Brain microvascular endothelial cell (primary cell): ENCODE measurements around the gene TMEM178B.
A peak's percentile ranks its signal among the peaks of the same experiment; 100 is the strongest.
"Not testable (repeated sequence)": the region's sequence is repeated elsewhere in the genome, so short reads cannot be mapped to it uniquely, and the experiment has no call there.

Source experiments
- DNase-seq: peaks from one replicate; pipeline ENCODE4 v3.0.0-alpha.2; 2020
- H3K27ac ChIP-seq: fragments of 250-450 bp; sonication (Bioruptor Pico); 2 replicates; pipeline ENCODE4 v1.5.1; 2020; ENCODE audit warnings: mild to moderate bottlenecking, moderate library complexity
- H3K27me3 ChIP-seq: fragments of 250-450 bp; sonication (Bioruptor Pico); replicated peaks from 2 replicates; pipeline ENCODE4 v1.5.1; 2020; ENCODE audit warnings: mild to moderate bottlenecking
- H3K36me3 ChIP-seq: fragments of 250-450 bp; sonication (Bioruptor Pico); replicated peaks from 2 replicates; pipeline ENCODE4 v1.5.1; 2020; ENCODE audit warnings: mild to moderate bottlenecking
- H3K4me3 ChIP-seq: 2 replicates; pipeline ENCODE4 v1.5.1; 2011; ENCODE audit warnings: low read depth, mild to moderate bottlenecking, control low read depth, low read length, moderate library complexity
- in situ Hi-C: cut with HindIII; loops from 2 replicates; pipeline ENCODE4 v1.10.0; 2017; ENCODE audit warnings: low sequenced_read_pairs, low pct_ligation_motif_present
- TF ChIP-seq, protein P1 (sequence below): IDR thresholded peaks from 2 replicates; pipeline ENCODE4 v1.5.1; 2011; ENCODE audit warnings: low read depth, mild to moderate bottlenecking, moderate library complexity, low read length, control low read depth, inconsistent platforms; ENCODE audit errors: missing control alignments

The TMEM178B gene

DNA sequence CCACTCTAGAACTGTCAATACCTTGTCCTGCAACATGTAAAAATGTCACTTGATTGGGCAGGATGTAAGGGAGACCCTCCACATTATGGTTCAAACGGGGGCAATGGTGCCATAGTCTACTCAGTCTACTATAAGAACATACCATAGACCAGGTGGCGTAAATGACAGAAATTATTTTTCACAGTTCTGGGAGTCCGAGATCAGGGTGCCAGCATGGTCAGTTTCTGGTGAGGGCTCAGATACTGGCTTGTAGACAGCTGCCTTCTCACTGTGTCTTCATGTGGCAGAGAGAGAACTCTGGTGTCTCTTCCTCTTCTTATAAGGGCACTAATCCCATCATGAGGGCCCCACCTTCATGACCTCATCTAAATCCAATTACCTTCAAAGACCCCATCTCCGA is 18.7 kb upstream of the TMEM178B start:
- Histone ChIP-seq H3K27me3 (no peaks in the 10 kb centered on the region), H3K36me3 (no peaks in the 10 kb centered on the region)
- TF ChIP-seq, protein P1, sequence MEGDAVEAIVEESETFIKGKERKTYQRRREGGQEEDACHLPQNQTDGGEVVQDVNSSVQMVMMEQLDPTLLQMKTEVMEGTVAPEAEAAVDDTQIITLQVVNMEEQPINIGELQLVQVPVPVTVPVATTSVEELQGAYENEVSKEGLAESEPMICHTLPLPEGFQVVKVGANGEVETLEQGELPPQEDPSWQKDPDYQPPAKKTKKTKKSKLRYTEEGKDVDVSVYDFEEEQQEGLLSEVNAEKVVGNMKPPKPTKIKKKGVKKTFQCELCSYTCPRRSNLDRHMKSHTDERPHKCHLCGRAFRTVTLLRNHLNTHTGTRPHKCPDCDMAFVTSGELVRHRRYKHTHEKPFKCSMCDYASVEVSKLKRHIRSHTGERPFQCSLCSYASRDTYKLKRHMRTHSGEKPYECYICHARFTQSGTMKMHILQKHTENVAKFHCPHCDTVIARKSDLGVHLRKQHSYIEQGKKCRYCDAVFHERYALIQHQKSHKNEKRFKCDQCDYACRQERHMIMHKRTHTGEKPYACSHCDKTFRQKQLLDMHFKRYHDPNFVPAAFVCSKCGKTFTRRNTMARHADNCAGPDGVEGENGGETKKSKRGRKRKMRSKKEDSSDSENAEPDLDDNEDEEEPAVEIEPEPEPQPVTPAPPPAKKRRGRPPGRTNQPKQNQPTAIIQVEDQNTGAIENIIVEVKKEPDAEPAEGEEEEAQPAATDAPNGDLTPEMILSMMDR, result no peak

DNA sequence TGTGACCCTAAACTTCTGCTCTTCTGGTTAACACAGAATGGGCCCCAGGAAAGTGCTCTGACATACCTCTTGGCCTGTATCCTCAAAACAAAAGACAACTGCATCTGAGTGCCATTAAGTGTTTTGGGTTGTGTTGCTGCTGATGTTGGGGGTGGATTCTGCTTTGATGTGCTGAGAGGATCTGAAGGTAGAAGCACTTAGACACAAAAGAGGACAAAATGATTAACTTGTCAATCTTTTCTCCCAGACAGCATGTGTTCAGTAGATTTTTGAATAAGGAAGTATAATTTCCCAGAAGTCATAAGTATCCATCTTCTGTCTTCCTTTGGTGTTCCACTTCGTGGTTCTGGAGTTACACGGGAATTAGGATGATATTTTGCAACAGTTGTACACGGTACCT is 16.1 kb upstream of the TMEM178B start:
- no peak overlapping the region for H3K27ac ChIP-seq
- no peak for DNase-seq
- H3K27me3 ChIP-seq, result no peaks in the 10 kb centered on the region
- no peak overlapping the region for H3K4me3 ChIP-seq
- TF ChIP-seq, protein P1, result no peak
- H3K36me3 ChIP-seq, result no peaks in the 10 kb centered on the region
- in situ Hi-C loops, result no loop called here

More for the DNA sequence above, 18.7 kb upstream of the TMEM178B start:
- Histone ChIP-seq H3K4me3 (no peak overlapping the region), H3K27ac (no peak overlapping the region)
- no peak for DNase-seq
- in situ Hi-C loops, result no loop called here

DNA sequence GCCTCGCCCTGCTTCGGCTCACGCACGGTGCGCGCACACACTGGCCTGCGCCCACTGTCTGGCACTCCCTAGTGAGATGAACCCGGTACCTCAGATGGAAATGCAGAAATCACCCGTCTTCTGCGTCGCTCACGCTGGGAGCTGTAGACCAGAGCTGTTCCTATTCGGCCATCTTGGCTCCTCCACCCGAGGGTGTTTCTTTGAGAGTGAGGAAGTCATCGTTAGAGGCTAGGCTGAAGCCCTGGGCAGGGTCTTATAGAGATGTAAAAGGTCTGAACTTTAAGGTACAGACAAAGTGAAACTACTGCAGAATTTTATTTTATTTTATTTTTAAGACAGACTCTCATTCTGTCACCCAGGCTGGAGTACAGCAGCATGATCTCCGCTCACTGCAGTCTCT is 6.0 kb upstream of the TMEM178B start:
- H3K4me3 ChIP-seq, H3K36me3 ChIP-seq, in situ Hi-C loops, H3K27ac ChIP-seq, DNase-seq: not testable (repeated sequence)
- H3K27me3 ChIP-seq, result peaks cover 17% of the 10 kb centered on the region

DNA sequence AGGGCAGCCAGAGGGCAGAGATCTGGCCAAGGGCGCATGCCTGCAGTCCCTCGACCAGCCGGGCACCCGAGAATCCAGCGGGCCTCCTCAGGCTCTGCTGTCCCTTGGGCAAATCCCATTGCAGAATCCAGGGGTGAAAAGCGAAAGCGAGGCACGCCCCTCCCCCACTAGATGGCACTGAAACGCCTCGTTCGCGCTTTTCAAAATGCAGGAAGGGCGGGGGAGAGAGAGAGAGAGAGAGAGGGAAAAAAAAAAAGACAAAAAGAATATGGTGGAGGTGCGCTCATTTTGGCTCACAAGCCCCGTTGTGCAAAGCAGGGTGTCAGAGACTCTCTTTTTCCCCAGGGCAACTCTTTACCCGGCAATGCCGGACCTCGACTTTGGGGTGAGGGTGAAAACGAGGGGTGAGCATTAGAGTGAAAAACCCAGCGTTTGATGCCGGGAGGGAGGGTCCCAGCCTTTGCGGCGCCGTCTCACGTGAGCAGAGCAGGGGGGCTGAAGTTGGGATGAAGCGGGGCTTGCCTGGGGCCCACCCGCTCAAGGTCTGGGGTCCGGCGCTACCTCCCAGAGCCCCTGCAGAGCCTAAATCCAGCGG is 2.5 kb upstream of the TMEM178B start:
- TF ChIP-seq, protein P1, result peak; percentile 29
- peak overlapping the region; percentile 53 for H3K4me3 ChIP-seq
- peaks cover 42% of the 10 kb centered on the region for H3K27me3 ChIP-seq
- in situ Hi-C loops, result no loop called here
- no peaks in the 10 kb centered on the region for H3K36me3 ChIP-seq
- no peak for DNase-seq
- no peak overlapping the region for H3K27ac ChIP-seq

DNA sequence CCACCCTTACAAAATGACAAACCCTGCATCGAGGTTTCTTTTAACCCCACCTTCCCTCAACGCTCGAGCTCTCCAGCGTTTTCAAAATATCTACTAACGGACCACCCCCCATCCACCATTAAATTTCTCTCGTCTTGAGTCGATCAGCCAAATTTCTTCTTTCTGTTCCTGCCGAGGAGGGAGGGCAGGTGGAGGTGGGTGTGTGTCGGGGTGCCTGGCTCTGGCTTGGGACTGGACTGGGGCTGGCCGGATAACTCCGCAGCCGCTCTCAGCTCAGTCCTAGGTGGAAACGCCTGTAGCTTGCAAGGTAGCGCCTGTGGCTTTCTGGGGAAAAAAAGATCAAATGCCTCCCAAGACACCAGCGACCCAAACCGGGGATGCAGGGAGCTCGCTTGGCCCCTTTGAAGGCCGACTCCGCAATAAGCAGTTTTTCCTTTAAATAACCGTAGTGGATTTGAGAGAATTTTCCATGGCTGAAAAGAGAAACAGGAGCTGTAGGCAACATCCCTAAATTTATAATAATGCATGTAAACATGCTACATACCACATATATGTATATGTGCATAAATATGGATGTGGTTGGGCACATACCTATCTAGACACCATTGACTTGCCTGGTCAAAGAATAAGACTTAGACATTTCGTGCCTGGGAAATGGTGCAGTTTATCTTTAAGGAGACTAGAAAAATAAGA is 1.9 kb upstream of the TMEM178B start:
- no peak for DNase-seq
- Histone ChIP-seq H3K36me3 (no peaks in the 10 kb centered on the region), H3K27ac (no peak overlapping the region), H3K4me3 (peak overlapping the region; percentile 53), H3K27me3 (peaks cover 42% of the 10 kb centered on the region)
- TF ChIP-seq, protein P1, result no peak
- in situ Hi-C loops, result no loop called here

DNA sequence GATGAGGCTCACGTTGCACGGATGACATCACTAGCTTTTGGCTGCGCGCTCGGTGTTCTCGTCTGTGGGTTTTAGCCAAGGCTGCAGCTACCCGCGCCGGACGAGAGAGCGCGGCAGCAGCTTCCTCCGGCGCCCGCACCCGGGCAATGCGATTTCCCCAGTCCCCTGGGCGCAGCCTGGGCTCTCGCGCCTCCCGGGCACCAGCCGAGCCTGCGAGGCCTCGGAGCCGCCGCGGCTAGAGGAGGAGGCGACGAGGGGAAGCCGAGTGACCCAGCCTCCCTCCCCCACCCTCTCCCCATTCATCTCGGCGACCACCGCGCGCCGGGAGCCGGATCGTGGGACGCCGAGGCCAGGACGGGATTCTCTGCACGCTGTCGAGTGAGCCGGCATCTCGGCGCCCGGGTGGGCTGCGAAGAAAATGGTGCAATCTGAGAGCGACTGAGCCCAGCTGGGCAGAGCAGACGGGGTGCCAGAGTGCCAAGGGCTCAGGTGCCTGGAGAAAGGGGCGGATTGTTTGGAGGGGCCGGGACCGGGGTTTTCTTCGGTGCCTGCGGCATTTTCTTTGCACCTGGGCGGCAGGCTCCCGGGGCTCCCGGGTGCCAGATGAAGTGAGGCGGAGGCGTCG is 1.2 kb upstream of the TMEM178B start:
- DNase-seq, result peak; percentile 79

More for the DNA sequence above, 1.2 kb upstream of the TMEM178B start:
- in situ Hi-C loops, result no loop called here
- Histone ChIP-seq H3K4me3 (peak overlapping the region; percentile 53), H3K27ac (no peak overlapping the region), H3K27me3 (peaks cover 42% of the 10 kb centered on the region), H3K36me3 (no peaks in the 10 kb centered on the region)
- TF ChIP-seq, protein P1, result peak; percentile 11
